Lower leg skin (tissue), 4 donors: ENCODE measurements around the gene DOCK7. TPM values are rescaled to one million over a fixed set of nuclear protein-coding genes. Genes with fewer than 3 reads are reported as not detected.

ENCODE experiments used
- DNase-seq, 2 donors: peaks; one replicate each; pipeline ENCODE4 v3.0.0-alpha.2; 2019; ENCODE audit warnings: low spot score in 2 of 2
- H3K4me3 ChIP-seq: fragments of 200-600 bp; sonication (generic); 2 replicates; pipeline ENCODE4 v1.5.1; 2017; ENCODE audit warnings: mild to moderate bottlenecking, low read depth; ENCODE audit not compliant: poor library complexity, severe bottlenecking
- POLR2A ChIP-seq, 2 donors: fragments of 450-650 bp; IDR thresholded peaks; one replicate each; pipeline ENCODE4 v1.6.1; 2016 to 2017; ENCODE audit warnings: antibody characterized with exemption in 2 of 2, mild to moderate bottlenecking in 1 of 2, moderate library complexity in 1 of 2
- WGBS, 2 donors: methylation state at CpG; one replicate each; pipeline ENCODE4 v1.1.5; 2018; 5-methylcytosine and 5-hydroxymethylcytosine counted together
- intact Hi-C: fragments of 100-400 bp; cut with DNase I; formaldehyde crosslinking; loops from one replicate; pipeline ENCODE4 v1.15.0; 2023; ENCODE audit warnings: low total_unique reads
- total RNA-seq, 4 donors: library from RNA; depleted of rRNA; stranded (reverse); fragments of >200 nt; gene quantifications; one replicate each; pipeline ENCODE4 v1.1.0, GENCODE V29; 2016
- TF ChIP-seq, protein P1 (sequence below), 3 donors: fragments of 450-650 bp; IDR thresholded peaks; one replicate each; pipeline ENCODE4 v1.5.1; 2016; ENCODE audit warnings: antibody characterized with exemption in 3 of 3, mild to moderate bottlenecking in 3 of 3, moderate library complexity in 2 of 3

Gene DOCK7, protein sequence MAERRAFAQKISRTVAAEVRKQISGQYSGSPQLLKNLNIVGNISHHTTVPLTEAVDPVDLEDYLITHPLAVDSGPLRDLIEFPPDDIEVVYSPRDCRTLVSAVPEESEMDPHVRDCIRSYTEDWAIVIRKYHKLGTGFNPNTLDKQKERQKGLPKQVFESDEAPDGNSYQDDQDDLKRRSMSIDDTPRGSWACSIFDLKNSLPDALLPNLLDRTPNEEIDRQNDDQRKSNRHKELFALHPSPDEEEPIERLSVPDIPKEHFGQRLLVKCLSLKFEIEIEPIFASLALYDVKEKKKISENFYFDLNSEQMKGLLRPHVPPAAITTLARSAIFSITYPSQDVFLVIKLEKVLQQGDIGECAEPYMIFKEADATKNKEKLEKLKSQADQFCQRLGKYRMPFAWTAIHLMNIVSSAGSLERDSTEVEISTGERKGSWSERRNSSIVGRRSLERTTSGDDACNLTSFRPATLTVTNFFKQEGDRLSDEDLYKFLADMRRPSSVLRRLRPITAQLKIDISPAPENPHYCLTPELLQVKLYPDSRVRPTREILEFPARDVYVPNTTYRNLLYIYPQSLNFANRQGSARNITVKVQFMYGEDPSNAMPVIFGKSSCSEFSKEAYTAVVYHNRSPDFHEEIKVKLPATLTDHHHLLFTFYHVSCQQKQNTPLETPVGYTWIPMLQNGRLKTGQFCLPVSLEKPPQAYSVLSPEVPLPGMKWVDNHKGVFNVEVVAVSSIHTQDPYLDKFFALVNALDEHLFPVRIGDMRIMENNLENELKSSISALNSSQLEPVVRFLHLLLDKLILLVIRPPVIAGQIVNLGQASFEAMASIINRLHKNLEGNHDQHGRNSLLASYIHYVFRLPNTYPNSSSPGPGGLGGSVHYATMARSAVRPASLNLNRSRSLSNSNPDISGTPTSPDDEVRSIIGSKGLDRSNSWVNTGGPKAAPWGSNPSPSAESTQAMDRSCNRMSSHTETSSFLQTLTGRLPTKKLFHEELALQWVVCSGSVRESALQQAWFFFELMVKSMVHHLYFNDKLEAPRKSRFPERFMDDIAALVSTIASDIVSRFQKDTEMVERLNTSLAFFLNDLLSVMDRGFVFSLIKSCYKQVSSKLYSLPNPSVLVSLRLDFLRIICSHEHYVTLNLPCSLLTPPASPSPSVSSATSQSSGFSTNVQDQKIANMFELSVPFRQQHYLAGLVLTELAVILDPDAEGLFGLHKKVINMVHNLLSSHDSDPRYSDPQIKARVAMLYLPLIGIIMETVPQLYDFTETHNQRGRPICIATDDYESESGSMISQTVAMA (N-terminal part only)
- total RNA-seq = 10 to 100 TPM; 27.0 to 67.5 (median 29.4) TPM

DNA sequence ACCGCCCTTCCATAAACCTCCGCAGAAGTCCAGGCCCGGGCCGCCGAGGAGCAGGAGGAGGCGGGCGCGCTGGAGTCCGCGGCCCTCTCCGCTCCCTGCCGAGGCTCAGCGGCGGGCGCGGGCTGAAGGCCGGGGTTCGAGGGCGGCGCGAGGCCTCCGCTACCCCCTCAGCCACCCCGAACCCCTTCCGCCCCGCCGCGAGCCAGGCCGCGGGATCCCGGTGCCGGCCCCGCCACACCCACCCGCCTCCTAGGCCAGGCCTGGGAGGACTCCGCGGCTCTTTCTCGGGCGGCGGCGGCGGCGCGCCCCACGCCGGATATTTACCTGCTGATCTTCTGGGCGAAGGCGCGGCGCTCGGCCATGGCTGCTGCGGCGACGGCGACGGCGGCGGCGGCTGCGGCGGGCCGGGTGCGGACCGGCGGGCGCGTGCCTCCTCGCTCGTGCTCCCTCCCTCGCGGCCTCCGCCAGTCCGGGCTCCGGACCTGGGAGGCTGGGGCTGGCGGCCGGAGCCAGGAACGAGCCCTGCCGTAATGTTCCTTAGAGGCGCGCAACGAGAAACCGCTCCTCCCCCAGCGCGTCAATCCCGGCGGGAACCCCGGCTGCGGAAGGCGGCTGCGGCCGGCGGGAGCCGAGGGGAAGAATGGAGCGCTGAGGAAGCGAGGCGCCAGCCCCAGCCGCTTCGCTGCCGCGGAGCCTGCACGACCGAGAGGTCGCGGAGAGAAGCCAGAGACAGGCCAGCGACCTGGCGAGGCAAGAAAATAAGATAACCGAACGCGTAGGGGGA lies at the start of gene DOCK7:
Gene DOCK7 (minus strand): TSS at position 484 of the 784 bp plus-strand sequence. CDS start 122 bp downstream, at position 362.
- peak within 1 kb of the TSS; percentile 77 for H3K4me3 ChIP-seq
- WGBS, 2 donors = 0 to 1% methylated on average over 30 to 38 of the region's 107 CpGs
- peak; percentile 53 to 95 for DNase-seq
- intact Hi-C loops = no loop called here
- TF ChIP-seq, protein P1, sequence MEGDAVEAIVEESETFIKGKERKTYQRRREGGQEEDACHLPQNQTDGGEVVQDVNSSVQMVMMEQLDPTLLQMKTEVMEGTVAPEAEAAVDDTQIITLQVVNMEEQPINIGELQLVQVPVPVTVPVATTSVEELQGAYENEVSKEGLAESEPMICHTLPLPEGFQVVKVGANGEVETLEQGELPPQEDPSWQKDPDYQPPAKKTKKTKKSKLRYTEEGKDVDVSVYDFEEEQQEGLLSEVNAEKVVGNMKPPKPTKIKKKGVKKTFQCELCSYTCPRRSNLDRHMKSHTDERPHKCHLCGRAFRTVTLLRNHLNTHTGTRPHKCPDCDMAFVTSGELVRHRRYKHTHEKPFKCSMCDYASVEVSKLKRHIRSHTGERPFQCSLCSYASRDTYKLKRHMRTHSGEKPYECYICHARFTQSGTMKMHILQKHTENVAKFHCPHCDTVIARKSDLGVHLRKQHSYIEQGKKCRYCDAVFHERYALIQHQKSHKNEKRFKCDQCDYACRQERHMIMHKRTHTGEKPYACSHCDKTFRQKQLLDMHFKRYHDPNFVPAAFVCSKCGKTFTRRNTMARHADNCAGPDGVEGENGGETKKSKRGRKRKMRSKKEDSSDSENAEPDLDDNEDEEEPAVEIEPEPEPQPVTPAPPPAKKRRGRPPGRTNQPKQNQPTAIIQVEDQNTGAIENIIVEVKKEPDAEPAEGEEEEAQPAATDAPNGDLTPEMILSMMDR (IDR thresholded peaks at IDR 0.05) = no peak
- no peak for TF ChIP-seq POLR2A (IDR thresholded peaks at IDR 0.05)

- no peak overlapping the region for H3K4me3 ChIP-seq
- intact Hi-C loops = no loop called here
- TF ChIP-seq, protein P1 (IDR thresholded peaks at IDR 0.05) = no peak
- no peak for TF ChIP-seq POLR2A (IDR thresholded peaks at IDR 0.05)
- 46 to 52% methylated on average over 3 of the region's 3 CpGs for WGBS, 2 donors
- DNase-seq = no peak
Measured at GRCh38 chr1:62735491-62736171, 47.4 kb upstream of the DOCK7 start.

DNA sequence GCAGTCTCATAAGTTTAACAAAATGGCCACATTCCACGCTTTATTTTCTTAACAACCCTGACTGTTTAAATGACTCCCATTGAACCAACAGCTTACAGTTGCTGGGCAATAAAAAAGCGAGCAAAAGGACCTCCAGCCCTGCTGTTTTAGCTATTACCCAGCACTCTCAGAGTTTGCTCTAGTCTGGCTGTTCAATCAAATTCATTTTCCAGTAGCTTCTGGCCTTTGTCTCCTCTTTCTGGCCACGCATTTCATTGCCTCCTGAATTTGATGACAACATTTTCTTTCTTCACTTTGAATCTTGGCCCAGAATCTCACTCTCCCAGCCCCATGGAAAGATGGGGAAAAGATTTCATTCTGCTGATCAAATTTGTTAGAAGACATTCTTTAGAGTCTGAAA lies 44.1 kb upstream of the DOCK7 start:
- intact Hi-C loops = loop anchor here (2.0 kb wide), 1 partner anchor 52 kb away; no protein-coding TSS in a partner anchor
- H3K4me3 ChIP-seq = no peak overlapping the region
- no peak for DNase-seq
- TF ChIP-seq, protein P1 (IDR thresholded peaks at IDR 0.05) = no peak
- no peak for TF ChIP-seq POLR2A (IDR thresholded peaks at IDR 0.05)
- WGBS, 2 donors = 71 to 73% methylated on average over 3 of the region's 3 CpGs

GRCh38 chr1:62728963-62729362 lies 40.8 kb upstream of the DOCK7 start:
- intact Hi-C loops = no loop called here
- DNase-seq = no peak
- TF ChIP-seq, protein P1 (IDR thresholded peaks at IDR 0.05) = no peak
- no peak for TF ChIP-seq POLR2A (IDR thresholded peaks at IDR 0.05)
- WGBS, 2 donors = 88% methylated on average over 5 of the region's 5 CpGs
- H3K4me3 ChIP-seq = no peak overlapping the region
